ENCODE measurements around the gene PLEKHG1.

DNA sequence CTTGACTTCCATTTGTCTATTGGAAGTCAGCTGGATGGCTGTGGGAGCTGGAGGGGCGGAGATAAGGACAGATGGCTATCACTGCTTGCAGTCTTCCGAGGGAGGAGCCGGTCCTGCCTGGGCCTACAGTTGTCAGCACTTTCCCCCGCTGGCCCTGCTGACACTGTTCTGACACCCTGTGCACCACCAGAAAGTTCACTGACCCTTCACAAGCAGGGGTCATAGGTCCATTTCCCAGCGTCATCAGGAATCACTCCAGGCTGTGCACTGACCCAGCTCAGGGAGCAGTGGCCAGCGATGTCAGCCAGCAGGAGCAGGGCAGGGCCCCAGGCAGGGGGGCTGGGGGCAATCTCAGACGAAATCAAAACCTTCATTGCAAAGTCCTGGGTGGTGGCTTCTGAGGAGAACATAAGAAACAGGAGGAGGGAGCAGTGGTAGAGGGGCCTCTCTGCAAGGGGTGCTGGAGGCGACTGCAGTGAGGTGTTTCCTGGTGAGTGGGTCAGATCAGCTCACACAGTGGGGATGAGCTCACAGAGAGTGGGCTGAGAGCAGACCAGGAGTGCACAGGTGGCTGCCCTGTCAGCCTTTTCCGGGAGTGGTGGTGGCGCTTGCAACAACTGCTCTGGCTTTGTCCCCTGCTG lies 26.5 kb upstream of the PLEKHG1 start:
- TF ChIP-seq, protein P1, sequence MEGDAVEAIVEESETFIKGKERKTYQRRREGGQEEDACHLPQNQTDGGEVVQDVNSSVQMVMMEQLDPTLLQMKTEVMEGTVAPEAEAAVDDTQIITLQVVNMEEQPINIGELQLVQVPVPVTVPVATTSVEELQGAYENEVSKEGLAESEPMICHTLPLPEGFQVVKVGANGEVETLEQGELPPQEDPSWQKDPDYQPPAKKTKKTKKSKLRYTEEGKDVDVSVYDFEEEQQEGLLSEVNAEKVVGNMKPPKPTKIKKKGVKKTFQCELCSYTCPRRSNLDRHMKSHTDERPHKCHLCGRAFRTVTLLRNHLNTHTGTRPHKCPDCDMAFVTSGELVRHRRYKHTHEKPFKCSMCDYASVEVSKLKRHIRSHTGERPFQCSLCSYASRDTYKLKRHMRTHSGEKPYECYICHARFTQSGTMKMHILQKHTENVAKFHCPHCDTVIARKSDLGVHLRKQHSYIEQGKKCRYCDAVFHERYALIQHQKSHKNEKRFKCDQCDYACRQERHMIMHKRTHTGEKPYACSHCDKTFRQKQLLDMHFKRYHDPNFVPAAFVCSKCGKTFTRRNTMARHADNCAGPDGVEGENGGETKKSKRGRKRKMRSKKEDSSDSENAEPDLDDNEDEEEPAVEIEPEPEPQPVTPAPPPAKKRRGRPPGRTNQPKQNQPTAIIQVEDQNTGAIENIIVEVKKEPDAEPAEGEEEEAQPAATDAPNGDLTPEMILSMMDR (IDR thresholded peaks at IDR 0.05; ENCODE audit: low read depth, low read length), result no peak
- no peak for TF ChIP-seq EZH2phosphoT487 (IDR thresholded peaks at IDR 0.05; ENCODE audit: low read depth)

All from OCI-LY3 (cell line).